DOHH2 (cell line): ENCODE results near the gene SCARF1.

Experiments
- H3F3A ChIP-seq: fragments of 200-600 bp; sonication (generic), shearing (Covaris generic); 2 replicates; pipeline ENCODE4 v1.6.0; 2016; ENCODE audit warnings: antibody characterized with exemption, mild to moderate bottlenecking; ENCODE audit not compliant: control insufficient read depth, insufficient read depth
- H3K27ac ChIP-seq: fragments of 200-600 bp; sonication (generic); 2 replicates; pipeline ENCODE4 v1.5.1; 2014; ENCODE audit warnings: low read depth, mild to moderate bottlenecking, low read length, moderate library complexity
- H3K27me3 ChIP-seq: fragments of 200-600 bp; sonication (generic); 2 replicates; pipeline ENCODE4 v1.6.1; 2014; ENCODE audit warnings: mild to moderate bottlenecking, low read length, mixed read lengths; ENCODE audit not compliant: control insufficient read depth
- H3K36me3 ChIP-seq: fragments of 200-600 bp; sonication (generic); 2 replicates; pipeline ENCODE4 v1.6.1; 2014; ENCODE audit warnings: mild to moderate bottlenecking, low read length, moderate library complexity, mixed read lengths; ENCODE audit not compliant: control insufficient read depth
- H3K4me1 ChIP-seq: fragments of 200-600 bp; sonication (generic); 2 replicates; pipeline ENCODE4 v1.6.1; 2014; ENCODE audit warnings: mild to moderate bottlenecking, low read length, mixed read lengths; ENCODE audit not compliant: control insufficient read depth
- H3K4me2 ChIP-seq: fragments of 200-600 bp; sonication (generic); 2 replicates; pipeline ENCODE4 v1.6.0; 2014; ENCODE audit warnings: mild to moderate bottlenecking, low read length, moderate library complexity
- H3K4me3 ChIP-seq: fragments of 200-600 bp; sonication (generic); 2 replicates; pipeline ENCODE4 v1.5.1; 2014; ENCODE audit warnings: mild to moderate bottlenecking, low read length, mixed read lengths
- H3K79me2 ChIP-seq: fragments of 200-600 bp; sonication (generic); 2 replicates; pipeline ENCODE4 v1.6.1; 2014; ENCODE audit warnings: mild to moderate bottlenecking, low read length, mixed read lengths; ENCODE audit not compliant: control insufficient read depth
- H3K9me2 ChIP-seq: fragments of 200-600 bp; sonication (generic); replicated peaks from 2 replicates; pipeline ENCODE4 v1.6.1; 2014; ENCODE audit warnings: mild to moderate bottlenecking, low read length, mixed read lengths; ENCODE audit not compliant: control insufficient read depth
- H3K9me3 ChIP-seq: fragments of 200-600 bp; sonication (generic); 2 replicates; pipeline ENCODE4 v1.6.1; 2014; ENCODE audit warnings: antibody characterized with exemption, low read length, mixed read lengths; ENCODE audit not compliant: control insufficient read depth, insufficient read depth
- H4K20me1 ChIP-seq: fragments of 200-600 bp; sonication (generic); 2 replicates; pipeline ENCODE4 v1.6.0; 2014; ENCODE audit warnings: low read depth, mild to moderate bottlenecking, antibody characterized with exemption, low read length, moderate library complexity; ENCODE audit not compliant: control insufficient read depth, insufficient read depth
- EZH2phosphoT487 ChIP-seq: fragments of 200-600 bp; sonication (generic); IDR thresholded peaks from 2 replicates; pipeline ENCODE4 v1.6.1; 2017; ENCODE audit warnings: borderline replicate concordance, mild to moderate bottlenecking, antibody characterized with exemption, low read length, moderate library complexity, mixed read lengths
- TF ChIP-seq, protein P1 (sequence below): fragments of 200-600 bp; sonication (generic); IDR thresholded peaks from one replicate; pipeline ENCODE4 v1.5.1; 2014; ENCODE audit warnings: antibody characterized with exemption, mild to moderate bottlenecking, low read depth, low read length; ENCODE audit not compliant: poor library complexity, severe bottlenecking

SCARF1 gene

DNA sequence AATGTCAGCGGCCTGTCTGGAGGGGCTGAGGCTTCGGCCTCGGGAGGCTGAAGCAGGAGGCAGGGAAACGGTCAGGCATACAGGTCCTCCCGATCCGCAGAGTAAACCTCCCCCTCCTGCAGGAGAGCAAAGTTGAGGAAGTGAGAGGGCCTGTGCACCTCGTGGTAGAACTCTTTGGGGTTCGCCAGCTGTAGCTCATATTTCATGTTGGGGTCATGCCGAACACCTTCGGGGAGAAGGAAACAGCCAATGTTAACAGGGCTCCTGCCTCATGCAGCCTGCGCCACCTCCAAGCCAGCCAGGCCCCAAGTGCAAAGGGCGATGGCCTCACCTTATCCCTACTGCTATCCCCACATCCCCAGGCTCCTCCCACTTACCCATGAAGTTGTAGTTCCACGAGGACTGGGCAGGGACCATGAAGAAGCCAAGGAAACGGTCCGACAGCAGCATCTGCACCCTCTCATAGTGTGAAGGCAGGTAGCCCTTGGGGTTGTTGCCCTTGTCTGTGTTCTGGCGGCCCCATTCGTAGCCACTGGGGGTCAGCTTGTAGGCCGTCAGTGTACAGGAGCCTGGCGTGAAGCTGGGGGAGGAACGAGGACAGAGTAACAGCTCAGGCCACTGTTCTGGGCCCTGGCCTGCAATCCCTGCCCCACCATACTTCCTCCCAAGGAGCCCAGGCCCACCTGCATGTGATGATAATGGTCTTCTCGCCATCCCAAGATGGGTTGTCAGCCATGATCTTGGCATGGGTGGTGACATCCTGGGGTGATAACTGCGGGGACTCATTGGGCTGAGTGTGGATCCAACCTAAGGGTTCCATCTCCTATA, 5.4 kb upstream of the SCARF1 start:
- no peak overlapping the region for H3K4me3 ChIP-seq
- H3K79me2 ChIP-seq, result no peaks in the 10 kb centered on the region
- H3K4me1 ChIP-seq, result peaks cover 21% of the 10 kb centered on the region
- TF ChIP-seq, protein P1, sequence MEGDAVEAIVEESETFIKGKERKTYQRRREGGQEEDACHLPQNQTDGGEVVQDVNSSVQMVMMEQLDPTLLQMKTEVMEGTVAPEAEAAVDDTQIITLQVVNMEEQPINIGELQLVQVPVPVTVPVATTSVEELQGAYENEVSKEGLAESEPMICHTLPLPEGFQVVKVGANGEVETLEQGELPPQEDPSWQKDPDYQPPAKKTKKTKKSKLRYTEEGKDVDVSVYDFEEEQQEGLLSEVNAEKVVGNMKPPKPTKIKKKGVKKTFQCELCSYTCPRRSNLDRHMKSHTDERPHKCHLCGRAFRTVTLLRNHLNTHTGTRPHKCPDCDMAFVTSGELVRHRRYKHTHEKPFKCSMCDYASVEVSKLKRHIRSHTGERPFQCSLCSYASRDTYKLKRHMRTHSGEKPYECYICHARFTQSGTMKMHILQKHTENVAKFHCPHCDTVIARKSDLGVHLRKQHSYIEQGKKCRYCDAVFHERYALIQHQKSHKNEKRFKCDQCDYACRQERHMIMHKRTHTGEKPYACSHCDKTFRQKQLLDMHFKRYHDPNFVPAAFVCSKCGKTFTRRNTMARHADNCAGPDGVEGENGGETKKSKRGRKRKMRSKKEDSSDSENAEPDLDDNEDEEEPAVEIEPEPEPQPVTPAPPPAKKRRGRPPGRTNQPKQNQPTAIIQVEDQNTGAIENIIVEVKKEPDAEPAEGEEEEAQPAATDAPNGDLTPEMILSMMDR, result no peak
- TF ChIP-seq EZH2phosphoT487, result no peak
- no peaks in the 10 kb centered on the region for H3K27me3 ChIP-seq
- H3K36me3 ChIP-seq, result peaks cover 60% of the 10 kb centered on the region
- H3K4me2 ChIP-seq, result no peak overlapping the region
- no peak overlapping the region for H3K27ac ChIP-seq
- 0 out of 2 replicates have a peak, but pooled peaks cover 5% of the 10 kb centered on the region for H4K20me1 ChIP-seq
- no peaks in the 10 kb centered on the region for H3K9me2 ChIP-seq
- peaks cover 19% of the 10 kb centered on the region for H3F3A ChIP-seq
- no peaks in the 10 kb centered on the region for H3K9me3 ChIP-seq

DNA sequence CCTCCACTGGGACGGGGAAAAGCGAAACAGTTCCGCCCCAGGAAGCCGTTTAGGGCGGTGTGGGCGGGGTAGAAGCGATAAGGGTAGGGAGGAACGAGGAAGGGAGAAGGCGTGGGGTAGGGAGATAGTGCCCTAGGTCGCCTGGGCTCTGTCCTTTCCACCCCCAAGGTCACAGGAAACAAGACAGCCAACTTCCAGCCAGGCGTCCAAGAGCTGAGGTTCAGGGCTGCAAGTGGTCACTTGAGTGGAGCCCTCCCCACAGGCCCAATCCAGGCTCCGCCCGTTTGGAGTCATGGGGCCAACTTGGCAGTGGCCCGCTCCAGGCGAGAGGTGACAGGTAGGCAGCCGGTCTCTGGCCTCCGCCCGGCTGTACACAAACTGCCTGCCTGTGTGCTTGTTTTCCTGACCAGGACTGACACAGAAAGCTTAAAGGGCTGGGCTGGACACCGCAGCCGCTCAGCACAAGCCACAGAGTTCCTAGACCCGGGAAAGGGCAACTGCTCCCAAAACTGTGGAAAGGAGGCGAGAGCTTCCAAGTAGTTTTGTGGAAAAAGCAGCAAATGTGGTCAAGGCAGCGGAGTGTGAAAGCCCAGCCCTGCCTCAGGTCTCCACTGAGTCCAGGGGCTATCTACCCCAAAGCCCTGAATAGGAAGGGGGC, 4.4 kb upstream of the SCARF1 start, which contains the start of gene RILP:
RILP (minus strand) TSS at position 23 of the 658 bp plus-strand sequence. CDS start 62 bp downstream, outside the sequence.
- Histone ChIP-seq H3F3A (peaks cover 19% of the 10 kb centered on the region), H3K4me3 (peak within 1 kb of the TSS; percentile 78), H3K36me3 (peaks cover 54% of the 10 kb centered on the region), H4K20me1 (0 out of 2 replicates have a peak, but pooled peaks cover 5% of the 10 kb centered on the region), H3K9me3 (no peaks in the 10 kb centered on the region), H3K4me1 (peaks cover 30% of the 10 kb centered on the region), H3K4me2 (peak within 1 kb of the TSS; percentile 94), H3K79me2 (no peaks in the 10 kb centered on the region), H3K27ac (peak within 1 kb of the TSS; percentile 46), H3K27me3 (no peaks in the 10 kb centered on the region), H3K9me2 (no peaks in the 10 kb centered on the region)
- TF ChIP-seq, protein P1, result no peak
- no peak for TF ChIP-seq EZH2phosphoT487

GRCh38 chr17:1648963-1649843, 3.7 kb upstream of the SCARF1 start:
- H3K27ac ChIP-seq, result peak overlapping the region; percentile 46
- H3K4me3 ChIP-seq, result peak overlapping the region; percentile 78
- H3K9me2 ChIP-seq, result no peaks in the 10 kb centered on the region
- no peaks in the 10 kb centered on the region for H3K9me3 ChIP-seq
- H3K27me3 ChIP-seq, result no peaks in the 10 kb centered on the region
- peak overlapping the region; percentile 94 for H3K4me2 ChIP-seq
- 0 out of 2 replicates have a peak, but pooled peaks cover 5% of the 10 kb centered on the region for H4K20me1 ChIP-seq
- TF ChIP-seq EZH2phosphoT487, result no peak
- TF ChIP-seq, protein P1, result no peak
- peaks cover 46% of the 10 kb centered on the region for H3K36me3 ChIP-seq
- H3K79me2 ChIP-seq, result no peaks in the 10 kb centered on the region
- peaks cover 19% of the 10 kb centered on the region for H3F3A ChIP-seq
- peaks cover 37% of the 10 kb centered on the region for H3K4me1 ChIP-seq
